A549 (cell line): Measurements from ENCODE around the gene BLOC1S4. TPM values are rescaled to one million over a fixed set of nuclear protein-coding genes. Genes with fewer than 3 reads are reported as not detected.

Source experiments
- ATAC-seq, 2 experiments: fragments of 200-7000 bp in 1 of 2; fragments of >200 bp in 1 of 2; cut with Nextera tagmentation in 1 of 2; cut with Tn5 transposase in 1 of 2; 3 replicates each; pipeline versions ENCODE4 v1.8.0 to v1.9.1; 2018 to 2020; ENCODE audit warnings: mild to moderate bottlenecking in 1 of 2, moderate library complexity in 1 of 2
- CTCF ChIA-PET: fragments of 300-600 bp; sonication (Branson Sonifier 250); formaldehyde crosslinking; extraction: SDS; loops from one replicate; lab custom pipeline; 2021; ENCODE audit warnings: antibody characterized with exemption, inconsistent platforms; lab: Yijun Ruan, JAX
- POLR2A ChIA-PET: fragments of 350-600 bp; formaldehyde crosslinking; extraction: SDS; loops from one replicate; lab custom pipeline; 2021; ENCODE audit warnings: antibody characterized with exemption, inconsistent platforms; lab: Yijun Ruan, JAX
- DNase-seq, 2 experiments: peaks; one replicate each; pipeline versions ENCODE4 v3.0.0 to v3.0.0-alpha.2; 2011 to 2016; ENCODE audit warnings: low read depth in 1 of 2, low spot score in 1 of 2
- FAIRE-seq: peaks from 2 replicates; lab custom pipeline; 2011; peaks lifted over from hg19 to GRCh38; lab: Jason Lieb, UNC
- H3K27ac ChIP-seq, 2 experiments: fragments of >200 bp; sonication (Bioruptor Twin); formaldehyde crosslinking; 3 replicates each; pipeline ENCODE4 v1.5.1; 2016 to 2017
- H3K4me1 ChIP-seq: fragments of >200 bp; sonication (Bioruptor Twin); formaldehyde crosslinking; 3 replicates; pipeline ENCODE4 v1.6.1; 2016
- H3K4me2 ChIP-seq: fragments of >200 bp; sonication (Bioruptor Twin); formaldehyde crosslinking; 3 replicates; pipeline ENCODE4 v1.6.1; 2016
- H3K4me3 ChIP-seq: fragments of >200 bp; sonication (Bioruptor Twin); formaldehyde crosslinking; 3 replicates; pipeline ENCODE4 v1.5.1; 2016
- H3K9me3 ChIP-seq: fragments of >200 bp; sonication (Bioruptor Twin); formaldehyde crosslinking; 3 replicates; pipeline ENCODE4 v1.6.1; 2016
- CEBPB ChIP-seq, 2 experiments: fragments of >200 bp in 1 of 2; sonication (Bioruptor Twin) in 1 of 2; formaldehyde crosslinking in 1 of 2; IDR thresholded peaks; 2 replicates each; pipeline ENCODE4 v1.6.1; 2012 to 2016
- CHD2 ChIP-seq: fragments of 150-350 bp; IDR thresholded peaks from 2 replicates; pipeline ENCODE4 v1.6.1; 2014; ENCODE audit warnings: low read length; ENCODE audit not compliant: partially characterized antibody
- E2F6 ChIP-seq: IDR thresholded peaks from 2 replicates; pipeline ENCODE4 v1.6.1; 2012; ENCODE audit warnings: low read depth, borderline replicate concordance
- EHMT2 ChIP-seq: fragments of 200-600 bp; sonication (generic); IDR thresholded peaks from 2 replicates; pipeline ENCODE4 v1.6.1; 2016; ENCODE audit warnings: antibody characterized with exemption, low read depth, mild to moderate bottlenecking, moderate library complexity
- FOSL2 ChIP-seq, 2 experiments: fragments of 450-650 bp in 1 of 2; fragments of >200 bp in 1 of 2; sonication (Bioruptor Twin) in 1 of 2; formaldehyde crosslinking; IDR thresholded peaks; 2 replicates each; pipeline versions ENCODE4 v1.5.0 to v1.6.1; 2016 to 2020; ENCODE audit warnings: mild to moderate bottlenecking in 1 of 2, moderate library complexity in 1 of 2
- FOXS1 ChIP-seq: fragments of 250-450 bp; sonication (Bioruptor Pico); IDR thresholded peaks from 2 replicates; pipeline ENCODE4 v1.5.0; 2020; ENCODE audit warnings: mild to moderate bottlenecking, moderate library complexity
- GATA3 ChIP-seq: IDR thresholded peaks from 2 replicates; pipeline ENCODE4 v1.6.1; 2012; ENCODE audit warnings: borderline replicate concordance
- HOXB5 ChIP-seq: fragments of 250-450 bp; sonication (Bioruptor Pico); IDR thresholded peaks from 2 replicates; pipeline ENCODE4 v1.5.0; 2020; ENCODE audit warnings: mild to moderate bottlenecking, moderate library complexity
- JUN ChIP-seq, 2 experiments: fragments of >200 bp; sonication (Bioruptor Twin); formaldehyde crosslinking; IDR thresholded peaks; 2 replicates in 1 of 2; 3 replicates in 1 of 2; pipeline ENCODE4 v1.6.1; 2016 to 2017
- KDM5A ChIP-seq: fragments of 200-600 bp; sonication (generic); IDR thresholded peaks from 2 replicates; pipeline ENCODE4 v1.6.1; 2016; ENCODE audit warnings: antibody characterized with exemption, mild to moderate bottlenecking
- MAX ChIP-seq: IDR thresholded peaks from 2 replicates; pipeline ENCODE4 v1.6.1; 2012
- MYC ChIP-seq: IDR thresholded peaks from 2 replicates; pipeline ENCODE4 v1.6.1; 2012; ENCODE audit warnings: mild to moderate bottlenecking, inconsistent platforms, low read length, improper control_type of control experiment, borderline replicate concordance
- PBX3 ChIP-seq: IDR thresholded peaks from 2 replicates; pipeline ENCODE4 v1.6.1; 2012
- SMC3 ChIP-seq: fragments of >200 bp; sonication (Bioruptor Twin); formaldehyde crosslinking; IDR thresholded peaks from 3 replicates; pipeline ENCODE4 v1.6.1; 2018; ENCODE audit warnings: inconsistent platforms
- ZFP36 ChIP-seq: fragments of 450-650 bp; IDR thresholded peaks from 2 replicates; pipeline ENCODE4 v1.6.1; 2014; ENCODE audit warnings: borderline replicate concordance; ENCODE audit not compliant: partially characterized antibody
- ZNF302 ChIP-seq: fragments of 250-450 bp; sonication (Bioruptor Pico); IDR thresholded peaks from 2 replicates; pipeline ENCODE4 v1.9.0; 2021; ENCODE audit warnings: inconsistent platforms, mild to moderate bottlenecking, moderate library complexity
- WGBS: methylation state at CpG from one replicate; pipeline ENCODE4 v1.1.6; 2017; ENCODE audit errors: missing lambda C conversion rate; 5-methylcytosine and 5-hydroxymethylcytosine counted together
- polyA plus RNA-seq, 4 experiments: library from polyadenylated mRNA; depleted of rRNA in 3 of 4; stranded (reverse); fragments of >200 nt; fragmentation: RNase III in 1 of 4; extraction: RNeasy Plus Mini Kit Qiagen cat#74134 plus additional on column Dnase treatment in 1 of 4; gene quantifications; 2 replicates in 3 of 4; 3 replicates in 1 of 4; pipeline ENCODE4 v1.2.3, GENCODE V29; 2011 to 2017
- TF ChIP-seq, protein P1 (sequence below): fragments of 250-450 bp; sonication (Bioruptor Pico); IDR thresholded peaks from 2 replicates; pipeline ENCODE4 v1.5.0; 2021; ENCODE audit warnings: mild to moderate bottlenecking, moderate library complexity, borderline replicate concordance
- TF ChIP-seq, protein P2 (sequence below): fragments of 150-350 bp; IDR thresholded peaks from 2 replicates; pipeline ENCODE4 v1.6.1; 2014; ENCODE audit warnings: low read depth, mild to moderate bottlenecking, low read length

The BLOC1S4 gene
- polyA plus RNA-seq, 2 of the 4 experiments (the other 2 are of a cell fraction), result 13.2 to 13.9 TPM

DNA sequence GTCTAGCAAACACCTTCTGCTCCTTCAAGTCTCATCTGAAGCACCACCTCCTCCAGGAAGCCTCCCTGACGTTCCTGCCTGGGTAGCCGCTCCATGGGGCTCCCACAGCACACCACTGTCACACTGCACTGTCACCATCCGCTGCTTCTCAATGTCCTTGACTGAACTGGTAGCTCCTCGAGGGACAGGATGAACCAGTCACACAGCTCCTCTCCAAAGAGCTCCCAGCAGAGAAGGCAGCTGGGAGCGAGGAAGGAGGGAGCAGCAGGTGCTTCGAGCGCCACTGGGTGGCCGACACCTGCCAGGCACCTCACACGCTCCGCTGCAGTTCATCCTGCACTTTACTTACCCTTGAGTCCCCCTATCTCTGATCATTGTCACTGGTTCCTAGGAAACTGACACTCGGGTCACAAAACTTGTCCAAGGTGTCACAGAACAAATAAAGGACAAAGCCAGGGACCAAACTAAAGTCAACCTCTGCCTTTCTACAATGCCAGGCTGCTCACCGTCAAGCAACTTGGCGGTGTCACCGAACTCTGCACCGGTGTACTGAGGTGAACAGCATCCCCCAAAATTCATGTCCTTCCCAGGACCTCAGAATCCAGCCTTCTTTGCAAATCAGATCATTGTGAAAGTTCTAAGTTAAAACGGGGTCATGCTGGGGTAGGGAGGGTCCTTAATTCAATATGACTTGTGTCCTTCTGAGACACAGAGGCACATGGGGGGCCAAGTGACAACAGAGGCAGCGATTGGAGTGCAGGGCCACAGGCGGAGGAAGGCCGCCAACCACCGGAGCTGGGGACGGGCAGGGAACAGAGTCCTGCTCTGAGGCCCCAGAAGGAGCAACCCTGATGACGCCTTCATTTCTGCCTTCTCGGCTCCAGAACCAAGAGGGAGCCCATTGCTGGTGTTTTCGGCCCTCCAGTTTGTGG lies 27.8 kb upstream of the BLOC1S4 start (continued):
- TF ChIP-seq, protein P1, sequence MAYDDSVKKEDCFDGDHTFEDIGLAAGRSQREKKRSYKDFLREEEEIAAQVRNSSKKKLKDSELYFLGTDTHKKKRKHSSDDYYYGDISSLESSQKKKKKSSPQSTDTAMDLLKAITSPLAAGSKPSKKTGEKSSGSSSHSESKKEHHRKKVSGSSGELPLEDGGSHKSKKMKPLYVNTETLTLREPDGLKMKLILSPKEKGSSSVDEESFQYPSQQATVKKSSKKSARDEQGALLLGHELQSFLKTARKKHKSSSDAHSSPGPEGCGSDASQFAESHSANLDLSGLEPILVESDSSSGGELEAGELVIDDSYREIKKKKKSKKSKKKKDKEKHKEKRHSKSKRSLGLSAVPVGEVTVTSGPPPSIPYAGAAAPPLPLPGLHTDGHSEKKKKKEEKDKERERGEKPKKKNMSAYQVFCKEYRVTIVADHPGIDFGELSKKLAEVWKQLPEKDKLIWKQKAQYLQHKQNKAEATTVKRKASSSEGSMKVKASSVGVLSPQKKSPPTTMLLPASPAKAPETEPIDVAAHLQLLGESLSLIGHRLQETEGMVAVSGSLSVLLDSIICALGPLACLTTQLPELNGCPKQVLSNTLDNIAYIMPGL (CRISPR knock-in tag), result no peak
- TF ChIP-seq SMC3 (no peak), CEBPB (IDR thresholded peaks at IDR 0.05) (no peak), CHD2 (no peak)

- 3% methylated on average over 16 of the region's 23 CpGs for WGBS
- TF ChIP-seq MYC (peak; percentile 46; the same call in 1 of the 2 replicates), HOXB5 (CRISPR knock-in tag) (no peak), MAX (peak; percentile 82), JUN (IDR thresholded peaks at IDR 0.05) (no peak), E2F6 (peak; percentile 41; the same call in 1 of the 2 replicates), GATA3 (peak; percentile 23; the same call in 1 of the 2 replicates), FOSL2 (IDR thresholded peaks at IDR 0.05) (0 out of 2 replicates have a peak, but pooled peaks have one; percentile 22), FOSL2 (CRISPR knock-in tag; IDR thresholded peaks at IDR 0.05) (peak; percentile 85)
- TF ChIP-seq, protein P2, sequence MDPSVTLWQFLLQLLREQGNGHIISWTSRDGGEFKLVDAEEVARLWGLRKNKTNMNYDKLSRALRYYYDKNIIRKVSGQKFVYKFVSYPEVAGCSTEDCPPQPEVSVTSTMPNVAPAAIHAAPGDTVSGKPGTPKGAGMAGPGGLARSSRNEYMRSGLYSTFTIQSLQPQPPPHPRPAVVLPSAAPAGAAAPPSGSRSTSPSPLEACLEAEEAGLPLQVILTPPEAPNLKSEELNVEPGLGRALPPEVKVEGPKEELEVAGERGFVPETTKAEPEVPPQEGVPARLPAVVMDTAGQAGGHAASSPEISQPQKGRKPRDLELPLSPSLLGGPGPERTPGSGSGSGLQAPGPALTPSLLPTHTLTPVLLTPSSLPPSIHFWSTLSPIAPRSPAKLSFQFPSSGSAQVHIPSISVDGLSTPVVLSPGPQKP, result no peak
- Histone ChIP-seq H3K4me1 (peaks cover 40% of the 10 kb centered on the region), H3K4me3 (no peak overlapping the region), H3K27ac (peak overlapping the region; percentile 78 to 89), H3K4me2 (peak overlapping the region; percentile 70), H3K9me3 (no peaks in the 10 kb centered on the region)
- FAIRE-seq (no peak), ATAC-seq (peak; percentile 75 to 88), DNase-seq (peak; percentile 77 to 82)
- POLR2A ChIA-PET, result interaction anchor here (1.2 to 1.9 kb wide), 2 partner anchors 16 to 21 kb away, joined by 4 to 6 read pairs; partner anchors contain the start of gene MRFAP1L1
- CTCF ChIA-PET, result interaction anchor here (1.0 to 5.4 kb wide), 4 partner anchors 8 to 44 kb away, joined by 3 to 24 read pairs (median 4); no protein-coding TSS in a partner anchor
Measured at GRCh38 chr4:6688879-6689505, 27.0 kb upstream of the BLOC1S4 start.

GRCh38 chr4:6689506-6689960 lies 26.4 kb upstream of the BLOC1S4 start:
- H3K4me3 ChIP-seq, result no peak overlapping the region
- 77% methylated on average over 14 of the region's 15 CpGs for WGBS
- no peaks in the 10 kb centered on the region for H3K9me3 ChIP-seq
- ChIA-PET POLR2A (interaction anchor here (1.2 to 1.9 kb wide), 2 partner anchors 16 to 20 kb away, joined by 4 to 6 read pairs; partner anchors contain the start of gene MRFAP1L1), CTCF (interaction anchor here (1.1 to 5.4 kb wide), 5 partner anchors 9 to 184 kb away, joined by 3 to 24 read pairs (median 4); no protein-coding TSS in a partner anchor)
- ATAC-seq (peak; percentile 20 to 44; a peak in 4 of 6 replicates), DNase-seq (no peak)
- peaks cover 45% of the 10 kb centered on the region for H3K4me1 ChIP-seq
- peak overlapping the region; percentile 78 to 89 for H3K27ac ChIP-seq
- no peak for TF ChIP-seq EHMT2
- no peak for TF ChIP-seq PBX3
- no peak for TF ChIP-seq ZFP36
- TF ChIP-seq ZNF302 (CRISPR knock-in tag), result no peak
- no peak for TF ChIP-seq KDM5A
- TF ChIP-seq CHD2, result no peak
- TF ChIP-seq FOXS1, result no peak
- TF ChIP-seq FOSL2 (IDR thresholded peaks at IDR 0.05), result no peak
- TF ChIP-seq FOSL2 (CRISPR knock-in tag; IDR thresholded peaks at IDR 0.05), result no peak
- TF ChIP-seq, all 56 proteins: peak for 0
- no peak for FAIRE-seq
- peak overlapping the region; percentile 70 for H3K4me2 ChIP-seq
